BE2C (cell line): Measurements from ENCODE around the gene MBP.

ENCODE experiments used
- DNase-seq: peaks from one replicate; pipeline ENCODE4 v3.0.0-alpha.2; 2020
- H3K27me3 ChIP-seq: fragments of 250-450 bp; sonication (Bioruptor Pico); 2 replicates; pipeline ENCODE4 v1.5.1; 2020; ENCODE audit warnings: mild to moderate bottlenecking
- H3K36me3 ChIP-seq: fragments of 250-450 bp; sonication (Bioruptor Pico); 2 replicates; pipeline ENCODE4 v1.5.1; 2020; ENCODE audit warnings: mild to moderate bottlenecking
- H3K4me1 ChIP-seq: fragments of 250-450 bp; sonication (Bioruptor Pico); 2 replicates; pipeline ENCODE4 v1.5.1; 2020
- H3K4me3 ChIP-seq: 2 replicates; pipeline ENCODE4 v1.5.1; 2011; ENCODE audit warnings: low read depth, low read length
- H3K9me3 ChIP-seq: fragments of 250-450 bp; sonication (Bioruptor Pico); 2 replicates; pipeline ENCODE4 v1.5.1; 2020
- CTCF ChIP-seq: IDR thresholded peaks from 2 replicates; pipeline ENCODE4 v1.5.1; 2012; ENCODE audit warnings: mild to moderate bottlenecking, low read depth, low read length

The MBP gene

GRCh38 chr18:77001979-77002378 is 130.6 kb downstream of the MBP start:
- H3K4me1 ChIP-seq: no peaks in the 10 kb centered on the region
- no peak for DNase-seq
- no peaks in the 10 kb centered on the region for H3K36me3 ChIP-seq
- H3K9me3 ChIP-seq: no peaks in the 10 kb centered on the region
- H3K4me3 ChIP-seq: no peak overlapping the region
- no peaks in the 10 kb centered on the region for H3K27me3 ChIP-seq
- TF ChIP-seq CTCF: no peak

GRCh38 chr18:77001041-77001440 is 131.5 kb downstream of the MBP start:
- no peak for DNase-seq
- H3K36me3 ChIP-seq: no peaks in the 10 kb centered on the region
- no peak for TF ChIP-seq CTCF

GRCh38 chr18:77000527-77000926 is 132.1 kb downstream of the MBP start:
- peak; percentile 44 for DNase-seq
- H3K4me3 ChIP-seq: peak overlapping the region; percentile 11
- no peaks in the 10 kb centered on the region for H3K4me1 ChIP-seq
- H3K36me3 ChIP-seq: no peaks in the 10 kb centered on the region
- peak; percentile 82 for TF ChIP-seq CTCF
- no peaks in the 10 kb centered on the region for H3K9me3 ChIP-seq
- H3K27me3 ChIP-seq: no peaks in the 10 kb centered on the region

More at GRCh38 chr18:77001041-77001440, 131.5 kb downstream of the MBP start:
- Histone ChIP-seq H3K4me1 (no peaks in the 10 kb centered on the region), H3K27me3 (no peaks in the 10 kb centered on the region), H3K9me3 (no peaks in the 10 kb centered on the region), H3K4me3 (no peak overlapping the region)

GRCh38 chr18:76999077-76999476 is 133.5 kb downstream of the MBP start:
- TF ChIP-seq CTCF: no peak
- Histone ChIP-seq H3K36me3 (no peaks in the 10 kb centered on the region), H3K4me3 (no peak overlapping the region), H3K9me3 (no peaks in the 10 kb centered on the region), H3K27me3 (no peaks in the 10 kb centered on the region), H3K4me1 (no peaks in the 10 kb centered on the region)
- no peak for DNase-seq

GRCh38 chr18:76997951-76998808 is 134.4 kb downstream of the MBP start:
- TF ChIP-seq CTCF: no peak
- no peaks in the 10 kb centered on the region for H3K9me3 ChIP-seq
- no peaks in the 10 kb centered on the region for H3K4me1 ChIP-seq
- no peaks in the 10 kb centered on the region for H3K27me3 ChIP-seq
- DNase-seq: no peak
- no peak overlapping the region for H3K4me3 ChIP-seq
- no peaks in the 10 kb centered on the region for H3K36me3 ChIP-seq

GRCh38 chr18:76996429-76996828 is 136.2 kb downstream of the MBP start:
- Histone ChIP-seq H3K36me3 (no peaks in the 10 kb centered on the region), H3K4me1 (no peaks in the 10 kb centered on the region), H3K4me3 (no peak overlapping the region), H3K9me3 (no peaks in the 10 kb centered on the region), H3K27me3 (no peaks in the 10 kb centered on the region)
- no peak for DNase-seq
- no peak for TF ChIP-seq CTCF
